IMR-90 (cell line): ENCODE measurements around the gene ZPBP2. TPM values are rescaled to one million over a fixed set of nuclear protein-coding genes. Genes with fewer than 3 reads are reported as not detected.

Experiments used
- ATAC-seq: fragments of 200-7000 bp; cut with Tn5 transposase; 2 replicates; pipeline ENCODE4 v1.9.1; 2020; ENCODE audit warnings: low read depth, mild to moderate bottlenecking, moderate library complexity
- BruUV-seq: library from RNA; stranded (reverse); fragments of 400-500 nt; replicated peaks from 2 replicates; lab custom pipeline; 2021; lab: Mats Ljungman, UMichigan
- CTCF ChIA-PET: fragments of 300-600 bp; formaldehyde crosslinking; extraction: SDS; loops from one replicate; lab custom pipeline; 2021; ENCODE audit warnings: antibody characterized with exemption; lab: Yijun Ruan, JAX
- POLR2A ChIA-PET: fragments of 300-600 bp; sonication (Branson Sonifier 250); formaldehyde crosslinking; loops from one replicate; lab custom pipeline; 2022; ENCODE audit warnings: antibody characterized with exemption; ENCODE audit not compliant: unreplicated experiment; lab: Charles Lee
- DNase-seq: peaks from one replicate; pipeline ENCODE4 v3.0.0; 2013
- H2AFZ ChIP-seq: replicated peaks from 2 replicates; pipeline ENCODE3; 2013; ENCODE audit warnings: low read length, mild to moderate bottlenecking; ENCODE audit not compliant: poor library complexity
- H2AK5ac ChIP-seq: 2 replicates; pipeline ENCODE4 v1.6.1; 2013; ENCODE audit warnings: low read depth, low read length, inconsistent platforms
- H2AK9ac ChIP-seq: replicated peaks from 2 replicates; pipeline ENCODE3; 2013; ENCODE audit warnings: mild to moderate bottlenecking, low read depth, low read length, moderate library complexity; ENCODE audit not compliant: poor library complexity
- H2BK120ac ChIP-seq: 2 replicates; pipeline ENCODE4 v1.6.1; 2013; ENCODE audit warnings: low read depth, low read length, inconsistent platforms
- H2BK15ac ChIP-seq: 3 replicates; pipeline ENCODE4 v1.6.1; 2013; ENCODE audit warnings: low read depth, low read length, inconsistent platforms
- H2BK20ac ChIP-seq: 2 replicates; pipeline ENCODE4 v1.6.1; 2013; ENCODE audit warnings: low read depth, mild to moderate bottlenecking, inconsistent platforms, low read length, moderate library complexity
- H2BK5ac ChIP-seq: 2 replicates; pipeline ENCODE4 v1.6.1; 2013; ENCODE audit warnings: mild to moderate bottlenecking, low read depth, low read length, inconsistent platforms; ENCODE audit not compliant: poor library complexity, severe bottlenecking
- H3K14ac ChIP-seq: replicated peaks from 2 replicates; pipeline ENCODE4 v1.6.1; 2013; ENCODE audit warnings: low read depth, low read length, inconsistent platforms
- H3K18ac ChIP-seq: 2 replicates; pipeline ENCODE4 v1.6.1; 2013; ENCODE audit warnings: low read depth, low read length, control low read depth
- H3K23ac ChIP-seq: 2 replicates; pipeline ENCODE4 v1.6.1; 2013; ENCODE audit warnings: low read depth, low read length, inconsistent platforms
- H3K27ac ChIP-seq: 2 replicates; pipeline ENCODE4 v1.5.1; 2013; ENCODE audit warnings: mild to moderate bottlenecking, control low read depth, low read length; ENCODE audit not compliant: insufficient read depth
- H3K27me3 ChIP-seq: 2 replicates; pipeline ENCODE4 v1.6.1; 2013; ENCODE audit warnings: low read length; ENCODE audit not compliant: control insufficient read depth, insufficient read depth
- H3K36me3 ChIP-seq: 2 replicates; pipeline ENCODE4 v1.6.1; 2013; ENCODE audit warnings: low read length, mixed read lengths; ENCODE audit not compliant: control insufficient read depth, insufficient read depth
- H3K4ac ChIP-seq: 2 replicates; pipeline ENCODE4 v1.6.1; 2013; ENCODE audit warnings: low read depth, low read length, inconsistent platforms
- H3K4me1 ChIP-seq: 2 replicates; pipeline ENCODE4 v1.6.1; 2013; ENCODE audit warnings: low read length, mixed read lengths; ENCODE audit not compliant: control insufficient read depth, insufficient read depth
- H3K4me2 ChIP-seq: 2 replicates; pipeline ENCODE4 v1.6.1; 2013; ENCODE audit warnings: low read depth, mild to moderate bottlenecking, control low read depth, low read length, moderate library complexity
- H3K4me3 ChIP-seq: 2 replicates; pipeline ENCODE4 v1.5.1; 2013; ENCODE audit warnings: low read depth, mild to moderate bottlenecking, control low read depth, low read length, moderate library complexity; ENCODE audit not compliant: insufficient read depth
- H3K56ac ChIP-seq: 2 replicates; pipeline ENCODE4 v1.6.1; 2013; ENCODE audit warnings: low read length, inconsistent platforms; ENCODE audit not compliant: insufficient read depth; ENCODE audit errors: extremely low read depth
- H3K79me1 ChIP-seq, 2 experiments: 2 replicates each; pipeline ENCODE4 v1.6.1; 2013; ENCODE audit warnings: low read length in 2 of 2, inconsistent platforms in 1 of 2, low read depth in 1 of 2
- H3K9ac ChIP-seq: 2 replicates; pipeline ENCODE4 v1.6.1; 2013; ENCODE audit warnings: low read depth, low read length, control low read depth
- H3K9me1 ChIP-seq: 2 replicates; pipeline ENCODE4 v1.6.1; 2013; ENCODE audit warnings: low read length, inconsistent platforms; ENCODE audit not compliant: insufficient read depth
- H3K9me3 ChIP-seq: 2 replicates; pipeline ENCODE4 v1.6.1; 2013; ENCODE audit warnings: low read length; ENCODE audit not compliant: control insufficient read depth, insufficient read depth
- H4K20me1 ChIP-seq: 2 replicates; pipeline ENCODE4 v1.6.1; 2013; ENCODE audit warnings: low read length, inconsistent platforms; ENCODE audit not compliant: insufficient read depth
- H4K5ac ChIP-seq: 2 replicates; pipeline ENCODE4 v1.6.1; 2013; ENCODE audit warnings: mild to moderate bottlenecking, low read depth, low read length, control low read depth
- H4K8ac ChIP-seq, 2 experiments: 2 replicates each; pipeline ENCODE4 v1.6.1; 2013; ENCODE audit warnings: low read depth in 2 of 2, low read length in 2 of 2, control low read depth in 1 of 2, inconsistent platforms in 1 of 2
- H4K91ac ChIP-seq: 2 replicates; pipeline ENCODE4 v1.6.1; 2013; ENCODE audit warnings: low read depth, low read length, inconsistent platforms; ENCODE audit not compliant: insufficient read depth
- BHLHE40 ChIP-seq: fragments of 150-350 bp; IDR thresholded peaks from 2 replicates; pipeline ENCODE4 v1.6.1; 2016; ENCODE audit warnings: mild to moderate bottlenecking, low read depth, low read length
- CEBPB ChIP-seq: IDR thresholded peaks from 2 replicates; pipeline ENCODE4 v1.6.1; 2012; ENCODE audit warnings: low read depth, low read length, improper control_type of control experiment
- CHD1 ChIP-seq: IDR thresholded peaks from 2 replicates; pipeline ENCODE4 v1.6.1; 2012; ENCODE audit warnings: low read depth, low read length, improper control_type of control experiment
- MAZ ChIP-seq: IDR thresholded peaks from 2 replicates; pipeline ENCODE4 v1.6.1; 2012; ENCODE audit warnings: low read depth, mild to moderate bottlenecking, low read length, improper control_type of control experiment, moderate library complexity, borderline replicate concordance
- MXI1 ChIP-seq: IDR thresholded peaks from 2 replicates; pipeline ENCODE4 v1.6.1; 2012; ENCODE audit warnings: low read depth, mild to moderate bottlenecking, low read length, moderate library complexity, borderline replicate concordance
- NFE2L2 ChIP-seq: fragments of 150-350 bp; IDR thresholded peaks from 2 replicates; pipeline ENCODE4 v1.6.1; 2016; ENCODE audit warnings: low read depth, mild to moderate bottlenecking, low read length
- RAD21 ChIP-seq: IDR thresholded peaks from 2 replicates; pipeline ENCODE4 v1.6.1; 2012; ENCODE audit warnings: low read length, improper control_type of control experiment
- RCOR1 ChIP-seq: IDR thresholded peaks from 2 replicates; pipeline ENCODE4 v1.6.1; 2012; ENCODE audit warnings: mild to moderate bottlenecking, low read length, improper control_type of control experiment; ENCODE audit not compliant: insufficient replicate concordance
- WGBS, 2 experiments: methylation state at CpG; one replicate each; pipeline versions ENCODE4 v1.1.5 to v1.1.7; 2013; ENCODE audit warnings: missing lambda C conversion rate in 2 of 2; ENCODE audit not compliant: insufficient read length in 1 of 2; ENCODE audit errors: extremely low coverage in 2 of 2; 5-methylcytosine and 5-hydroxymethylcytosine counted together
- dilution Hi-C: fragments of 300-500 bp; cut with HindIII; formaldehyde crosslinking; loops from one replicate; pipeline ENCODE4 v1.14.3; 2018; ENCODE audit warnings: low sequenced_read_pairs; ENCODE audit not compliant: unreplicated experiment
- in situ Hi-C: fragments of 300-500 bp; cut with MboI; formaldehyde crosslinking; loops from 3 replicates; pipeline ENCODE4 v1.14.3; 2019; ENCODE audit warnings: low sequenced_read_pairs, inconsistent platforms, mixed read lengths
- intact Hi-C: fragments of 100-400 bp; cut with micrococcal nuclease; formaldehyde crosslinking; loops from 2 replicates; pipeline ENCODE4 v1.10.0; 2022
- polyA plus RNA-seq, 3 experiments: library from polyadenylated mRNA; depleted of rRNA; stranded (reverse); fragments of >200 nt; gene quantifications; 2 replicates each; pipeline ENCODE4 v1.2.3, GENCODE V29; 2012; ENCODE audit warnings: low replicate concordance in 1 of 3
- total RNA-seq: library from RNA; depleted of rRNA; stranded (reverse); fragments of >200 nt; gene quantifications from 2 replicates; pipeline ENCODE4 v1.2.3, GENCODE V29; 2012
- TF ChIP-seq, protein P1 (sequence below): fragments of 150-350 bp; IDR thresholded peaks from 2 replicates; pipeline ENCODE4 v1.6.1; 2016; ENCODE audit warnings: low read depth, mild to moderate bottlenecking, low read length, moderate library complexity, borderline replicate concordance
- TF ChIP-seq, protein P2 (sequence below): fragments of 150-350 bp; IDR thresholded peaks from 2 replicates; pipeline ENCODE4 v1.6.1; 2017; ENCODE audit warnings: mild to moderate bottlenecking, antibody characterized with exemption, low read length, low read depth

Gene ZPBP2
- total and polyA plus RNA-seq, 2 of the 4 experiments (the other 2 are of a cell fraction) = not detected

DNA sequence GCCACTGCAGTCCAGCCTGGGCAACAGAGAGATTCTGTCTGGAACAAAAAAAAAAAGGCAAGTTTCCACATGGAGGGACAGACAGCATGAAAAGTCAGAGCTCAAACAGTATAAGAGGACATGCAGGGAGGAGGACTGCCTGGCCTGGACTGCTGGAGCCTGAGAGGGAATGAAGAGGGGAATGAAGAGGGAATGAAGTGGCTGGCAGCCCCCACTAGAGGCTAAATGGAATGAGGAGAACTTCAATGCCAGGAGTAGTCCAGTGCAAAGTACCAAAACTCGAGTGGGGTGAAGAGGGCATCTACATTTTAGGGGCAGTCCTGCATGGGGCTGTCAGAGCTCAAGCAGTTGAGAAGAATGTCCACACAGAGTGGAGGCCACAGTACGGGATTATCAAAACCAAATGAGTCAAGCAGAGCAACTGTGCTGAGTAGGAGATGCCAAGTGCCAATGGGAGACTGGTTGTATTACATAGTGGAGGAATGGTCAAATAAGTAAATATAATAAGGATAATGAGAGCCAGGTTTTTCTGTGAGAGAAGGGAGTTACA is 26.8 kb upstream of the ZPBP2 start:
- H2AFZ ChIP-seq = no peak overlapping the region
- H4K20me1 ChIP-seq = no peaks in the 10 kb centered on the region
- no peak overlapping the region for H4K8ac ChIP-seq
- no peak overlapping the region for H3K4ac ChIP-seq
- TF ChIP-seq RAD21 (no peak), BHLHE40 (no peak), MXI1 (no peak), NFE2L2 (no peak), CHD1 (no peak), CEBPB (no peak), MAZ (no peak), RCOR1 (no peak)
- TF ChIP-seq, protein P1, sequence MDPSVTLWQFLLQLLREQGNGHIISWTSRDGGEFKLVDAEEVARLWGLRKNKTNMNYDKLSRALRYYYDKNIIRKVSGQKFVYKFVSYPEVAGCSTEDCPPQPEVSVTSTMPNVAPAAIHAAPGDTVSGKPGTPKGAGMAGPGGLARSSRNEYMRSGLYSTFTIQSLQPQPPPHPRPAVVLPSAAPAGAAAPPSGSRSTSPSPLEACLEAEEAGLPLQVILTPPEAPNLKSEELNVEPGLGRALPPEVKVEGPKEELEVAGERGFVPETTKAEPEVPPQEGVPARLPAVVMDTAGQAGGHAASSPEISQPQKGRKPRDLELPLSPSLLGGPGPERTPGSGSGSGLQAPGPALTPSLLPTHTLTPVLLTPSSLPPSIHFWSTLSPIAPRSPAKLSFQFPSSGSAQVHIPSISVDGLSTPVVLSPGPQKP = no peak
- TF ChIP-seq, protein P2, sequence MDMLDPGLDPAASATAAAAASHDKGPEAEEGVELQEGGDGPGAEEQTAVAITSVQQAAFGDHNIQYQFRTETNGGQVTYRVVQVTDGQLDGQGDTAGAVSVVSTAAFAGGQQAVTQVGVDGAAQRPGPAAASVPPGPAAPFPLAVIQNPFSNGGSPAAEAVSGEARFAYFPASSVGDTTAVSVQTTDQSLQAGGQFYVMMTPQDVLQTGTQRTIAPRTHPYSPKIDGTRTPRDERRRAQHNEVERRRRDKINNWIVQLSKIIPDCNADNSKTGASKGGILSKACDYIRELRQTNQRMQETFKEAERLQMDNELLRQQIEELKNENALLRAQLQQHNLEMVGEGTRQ = no peak
- H3K18ac ChIP-seq = no peak overlapping the region
- H3K9me3 ChIP-seq = peaks cover 2% of the 10 kb centered on the region; the same call in 1 of the 2 replicates
- no peak overlapping the region for H3K9ac ChIP-seq
- no peak overlapping the region for H3K23ac ChIP-seq
- H3K4me2 ChIP-seq = no peak overlapping the region
- dilution Hi-C loops = no loop called here
- H3K27me3 ChIP-seq = peaks cover 29% of the 10 kb centered on the region
- H3K4me3 ChIP-seq = no peak overlapping the region
- no peak overlapping the region for H2BK5ac ChIP-seq
- no peak overlapping the region for H3K14ac ChIP-seq
- CTCF ChIA-PET = no interaction called here
- no peak overlapping the region for H3K27ac ChIP-seq
- no peak overlapping the region for H4K5ac ChIP-seq
- no peak overlapping the region for H2BK20ac ChIP-seq
- intact Hi-C loops = no loop called here
- no peaks in the 10 kb centered on the region for H3K9me1 ChIP-seq
- no peak overlapping the region for H4K91ac ChIP-seq
- WGBS, 2 experiments = 50% methylated on average over 2 of the region's 2 CpGs; no CpG with 5 or more reads in 1 of the 2 experiments
- DNase-seq (no peak), ATAC-seq (no peak)
- no TSS peak for BruUV-seq
- in situ Hi-C loops = no loop called here
- H2BK120ac ChIP-seq = no peak overlapping the region
- no peak overlapping the region for H2BK15ac ChIP-seq
- H3K79me1 ChIP-seq = no peaks in the 10 kb centered on the region
- no peaks in the 10 kb centered on the region for H3K36me3 ChIP-seq
- no peak overlapping the region for H2AK5ac ChIP-seq
- no peak overlapping the region for H2AK9ac ChIP-seq
- no peaks in the 10 kb centered on the region for H3K4me1 ChIP-seq
- H3K56ac ChIP-seq = no peak overlapping the region
- POLR2A ChIA-PET = no interaction called here
